Left hindlimb (tissue), 1 donor: ENCODE results near the gene KRTAP10-6.
"Not testable (repeated sequence)": the region's sequence is repeated elsewhere in the genome, so short reads cannot be mapped to it uniquely, and the experiment has no call there.

ENCODE experiments used
- DNase-seq: peaks from one replicate; pipeline ENCODE4 v3.0.0-alpha.2; 2018

KRTAP10-6 gene

GRCh38 chr21:44575307-44576024, 16.8 kb downstream of the KRTAP10-6 start:
- no peak for DNase-seq

- DNase-seq = no peak
These were observed 17.6 kb downstream of the KRTAP10-6 start for GRCh38 chr21:44574457-44575306.

GRCh38 chr21:44573630-44574456, 18.5 kb downstream of the KRTAP10-6 start, which contains the start of gene KRTAP10-4:
KRTAP10-4 (plus strand) TSS chr21:44573729; CDS start chr21:44573759, 30 bp downstream.
- not testable (repeated sequence) for DNase-seq

- no peak for DNase-seq
These were observed 19.2 kb downstream of the KRTAP10-6 start for GRCh38 chr21:44572959-44573583.

- DNase-seq = no peak
These were observed 20.2 kb downstream of the KRTAP10-6 start for GRCh38 chr21:44571844-44572782.

GRCh38 chr21:44571296-44571695, 21.0 kb downstream of the KRTAP10-6 start:
- no peak for DNase-seq

GRCh38 chr21:44569861-44570517, 22.3 kb downstream of the KRTAP10-6 start:
- DNase-seq = no peak

- DNase-seq = no peak
These were observed 23.4 kb downstream of the KRTAP10-6 start for GRCh38 chr21:44568667-44569556.

- no peak for DNase-seq
These were observed 24.0 kb downstream of the KRTAP10-6 start for GRCh38 chr21:44568261-44568660.

- no peak for DNase-seq
These were observed 24.7 kb downstream of the KRTAP10-6 start for GRCh38 chr21:44567481-44568171.

GRCh38 chr21:44566403-44566802, 25.9 kb downstream of the KRTAP10-6 start:
- no peak for DNase-seq

GRCh38 chr21:44564886-44565598, 27.3 kb downstream of the KRTAP10-6 start:
- no peak for DNase-seq

- DNase-seq = no peak
These were observed 28.2 kb downstream of the KRTAP10-6 start for GRCh38 chr21:44564099-44564498.

GRCh38 chr21:44558695-44559094, 33.6 kb downstream of the KRTAP10-6 start, which contains the start of gene KRTAP10-3:
KRTAP10-3 (minus strand) TSS chr21:44558795; CDS start chr21:44558715, 80 bp downstream.
- no peak for DNase-seq

- not testable (repeated sequence) for DNase-seq
These were observed 34.0 kb downstream of the KRTAP10-6 start for GRCh38 chr21:44558329-44558675.

- no peak for DNase-seq
These were observed 34.6 kb downstream of the KRTAP10-6 start for GRCh38 chr21:44557491-44558328.

GRCh38 chr21:44556879-44557278, 35.4 kb downstream of the KRTAP10-6 start:
- DNase-seq = no peak
